ENCODE measurements around the gene LAMC2. TPM values are rescaled to one million over a fixed set of nuclear protein-coding genes. Genes with fewer than 3 reads are reported as not detected.

The LAMC2 gene
- total and polyA plus RNA-seq, 4 donors: 0.90 to 1.2 (median 0.96) TPM

DNA sequence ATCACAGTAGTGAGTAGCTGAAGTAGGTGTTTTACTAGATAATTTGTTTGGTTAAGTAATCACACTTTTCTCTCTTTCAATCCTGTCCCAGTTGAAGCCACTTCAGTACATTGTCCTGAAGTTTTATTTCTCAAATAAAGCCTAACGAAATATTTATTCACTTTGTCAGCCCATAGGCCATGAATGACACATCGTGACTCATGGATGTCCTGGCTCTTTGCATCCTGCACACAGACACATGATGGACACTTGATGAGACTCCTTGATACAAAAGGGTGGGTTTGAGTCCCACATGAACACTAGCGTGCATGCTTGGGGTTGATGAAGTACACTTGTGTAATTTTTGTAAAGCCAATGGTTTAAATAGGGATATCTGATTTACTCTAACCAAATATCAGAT lies 22.7 kb upstream of the LAMC2 start:
- H3K27me3 ChIP-seq (ENCODE audit: control insufficient read depth in 1 of 2, insufficient read depth in 2 of 2, low read length in 1 of 2): no peaks in the 10 kb centered on the region
- H3K9me3 ChIP-seq (ENCODE audit: control insufficient read depth, low read length): no peaks in the 10 kb centered on the region
- H3K36me3 ChIP-seq (ENCODE audit: control insufficient read depth in 1 of 2, insufficient read depth in 2 of 2, low read length in 1 of 2): no peaks in the 10 kb centered on the region
- no peak overlapping the region for H3K27ac ChIP-seq (ENCODE audit: low read depth in 1 of 2, low read length in 2 of 2)
- ATAC-seq (ENCODE audit: low FRiP score) (no peak), DNase-seq (no peak)
- whole genome bisulfite sequencing, 2 donors: 92% methylated on average over 3 of the region's 3 CpGs
- intact Hi-C loops (cut with DNase I): no loop called here
- H3K4me1 ChIP-seq (ENCODE audit: control insufficient read depth in 1 of 2, insufficient read depth in 2 of 2, low read length in 2 of 2): no peaks in the 10 kb centered on the region
- H3K4me3 ChIP-seq (ENCODE audit: low read length in 2 of 2): no peak overlapping the region

DNA sequence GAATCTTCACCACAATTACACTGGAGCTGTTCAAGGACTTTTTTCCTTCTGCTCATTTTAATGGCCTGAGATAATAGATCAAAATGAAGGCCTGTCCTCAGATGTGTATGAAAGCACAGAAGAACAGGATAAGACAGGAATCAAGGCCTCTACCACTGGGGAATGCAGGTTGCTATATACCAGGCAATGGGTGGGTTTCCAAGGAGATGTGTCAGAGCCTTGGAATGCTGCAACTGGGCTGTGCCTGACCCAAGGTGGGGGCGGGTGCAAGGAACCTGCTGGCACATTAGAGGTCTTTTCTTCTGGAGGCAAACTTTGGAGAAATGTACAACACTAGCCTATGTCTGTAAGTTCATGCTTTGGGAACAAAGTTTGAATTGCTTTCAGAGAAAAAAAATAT lies 21.7 kb upstream of the LAMC2 start:
- Histone ChIP-seq H3K4me3 (ENCODE audit: low read length in 2 of 2) (no peak overlapping the region), H3K27ac (ENCODE audit: low read depth in 1 of 2, low read length in 2 of 2) (no peak overlapping the region), H3K36me3 (ENCODE audit: control insufficient read depth in 1 of 2, insufficient read depth in 2 of 2, low read length in 1 of 2) (no peaks in the 10 kb centered on the region), H3K4me1 (ENCODE audit: control insufficient read depth in 1 of 2, insufficient read depth in 2 of 2, low read length in 2 of 2) (no peaks in the 10 kb centered on the region), H3K27me3 (ENCODE audit: control insufficient read depth in 1 of 2, insufficient read depth in 2 of 2, low read length in 1 of 2) (no peaks in the 10 kb centered on the region), H3K9me3 (ENCODE audit: control insufficient read depth, low read length) (no peaks in the 10 kb centered on the region)
- 23 to 35% methylated on average over 1 of the region's 1 CpG for WGBS, 2 donors
- no peak for ATAC-seq (ENCODE audit: low FRiP score)
- intact Hi-C loops (cut with DNase I): no loop called here
- no peak for DNase-seq

DNA sequence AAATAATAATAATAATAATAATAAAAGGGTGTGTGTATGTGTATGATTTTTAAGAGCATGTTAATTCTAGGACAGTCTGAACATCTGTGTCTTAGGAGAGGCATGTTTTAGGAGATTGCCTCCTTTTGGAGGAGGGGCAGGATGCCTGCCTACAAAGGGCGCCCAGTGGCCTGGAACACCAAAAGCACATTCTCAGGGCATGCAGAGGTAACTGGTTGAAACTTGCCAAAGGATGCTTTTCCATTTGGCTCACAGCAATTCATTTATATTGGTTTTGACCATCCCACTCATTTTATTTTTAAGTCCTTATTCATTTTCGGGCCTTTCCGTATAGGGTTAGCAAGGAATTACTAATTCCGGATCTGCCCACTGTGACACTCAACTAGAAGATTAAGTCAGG lies 21.1 kb upstream of the LAMC2 start:
- Histone ChIP-seq H3K36me3 (ENCODE audit: control insufficient read depth in 1 of 2, insufficient read depth in 2 of 2, low read length in 1 of 2) (no peaks in the 10 kb centered on the region), H3K27me3 (ENCODE audit: control insufficient read depth in 1 of 2, insufficient read depth in 2 of 2, low read length in 1 of 2) (no peaks in the 10 kb centered on the region), H3K9me3 (ENCODE audit: control insufficient read depth, low read length) (no peaks in the 10 kb centered on the region), H3K27ac (ENCODE audit: low read depth in 1 of 2, low read length in 2 of 2) (no peak overlapping the region), H3K4me1 (ENCODE audit: control insufficient read depth in 1 of 2, insufficient read depth in 2 of 2, low read length in 2 of 2) (no peaks in the 10 kb centered on the region), H3K4me3 (ENCODE audit: low read length in 2 of 2) (no peak overlapping the region)
- ATAC-seq (ENCODE audit: low FRiP score) (no peak), DNase-seq (no peak)
- intact Hi-C loops (cut with DNase I): no loop called here
- 95% methylated on average over 4 of the region's 4 CpGs for whole genome bisulfite sequencing, 2 donors

DNA sequence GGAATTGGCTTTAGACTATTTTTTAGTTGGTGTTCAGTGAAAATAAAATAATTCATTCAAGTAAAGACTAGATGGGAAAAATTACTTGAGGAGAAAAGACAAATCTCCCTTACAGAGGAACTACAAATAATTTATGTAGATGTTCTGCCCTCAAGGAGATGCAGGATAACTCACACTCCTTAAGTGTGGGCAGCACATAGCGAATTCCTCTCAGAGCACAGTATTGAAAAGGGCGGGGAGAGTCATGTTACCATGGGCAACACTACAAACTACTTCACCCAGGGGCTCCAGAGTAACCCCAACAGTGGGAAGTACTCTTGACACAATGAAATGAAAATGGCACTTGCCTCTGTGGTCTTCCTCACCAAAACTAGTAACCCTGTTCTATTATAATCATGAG lies 20.6 kb upstream of the LAMC2 start:
- H3K4me3 ChIP-seq (ENCODE audit: low read length in 2 of 2): no peak overlapping the region
- no peaks in the 10 kb centered on the region for H3K4me1 ChIP-seq (ENCODE audit: control insufficient read depth in 1 of 2, insufficient read depth in 2 of 2, low read length in 2 of 2)
- no peaks in the 10 kb centered on the region for H3K27me3 ChIP-seq (ENCODE audit: control insufficient read depth in 1 of 2, insufficient read depth in 2 of 2, low read length in 1 of 2)
- intact Hi-C loops (cut with DNase I): no loop called here
- H3K27ac ChIP-seq (ENCODE audit: low read depth in 1 of 2, low read length in 2 of 2): no peak overlapping the region
- H3K9me3 ChIP-seq (ENCODE audit: control insufficient read depth, low read length): no peaks in the 10 kb centered on the region
- 96% methylated on average over 2 of the region's 2 CpGs for WGBS, 2 donors
- H3K36me3 ChIP-seq (ENCODE audit: control insufficient read depth in 1 of 2, insufficient read depth in 2 of 2, low read length in 1 of 2): no peaks in the 10 kb centered on the region
- ATAC-seq (ENCODE audit: low FRiP score) (no peak), DNase-seq (no peak)

DNA sequence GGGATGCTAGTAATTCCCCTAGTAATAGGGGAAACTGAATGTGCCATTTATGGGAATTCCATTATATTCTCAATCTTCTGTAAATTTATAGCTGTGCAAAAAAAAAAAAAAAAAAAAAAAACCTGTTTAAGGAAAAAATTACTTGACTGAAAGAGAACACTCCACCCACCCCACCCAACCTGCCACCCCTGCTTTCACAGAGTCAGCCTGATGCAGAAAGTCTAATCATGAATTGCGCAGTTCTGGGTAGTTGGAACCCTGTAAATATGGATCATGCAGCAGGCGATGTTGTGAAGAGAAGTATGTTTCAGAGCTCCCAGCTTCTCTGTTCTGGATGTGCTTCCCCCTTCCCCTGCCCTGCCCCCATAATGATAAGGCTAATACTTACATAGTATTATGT lies 19.6 kb upstream of the LAMC2 start:
- WGBS, 2 donors: 96 to 100% methylated on average over 2 of the region's 2 CpGs
- Histone ChIP-seq H3K27me3 (ENCODE audit: control insufficient read depth in 1 of 2, insufficient read depth in 2 of 2, low read length in 1 of 2) (no peaks in the 10 kb centered on the region), H3K36me3 (ENCODE audit: control insufficient read depth in 1 of 2, insufficient read depth in 2 of 2, low read length in 1 of 2) (no peaks in the 10 kb centered on the region), H3K9me3 (ENCODE audit: control insufficient read depth, low read length) (no peaks in the 10 kb centered on the region), H3K4me3 (ENCODE audit: low read length in 2 of 2) (no peak overlapping the region), H3K4me1 (ENCODE audit: control insufficient read depth in 1 of 2, insufficient read depth in 2 of 2, low read length in 2 of 2) (no peaks in the 10 kb centered on the region), H3K27ac (ENCODE audit: low read depth in 1 of 2, low read length in 2 of 2) (no peak overlapping the region)
- intact Hi-C loops (cut with DNase I): no loop called here
- ATAC-seq (ENCODE audit: low FRiP score) (no peak), DNase-seq (no peak)

DNA sequence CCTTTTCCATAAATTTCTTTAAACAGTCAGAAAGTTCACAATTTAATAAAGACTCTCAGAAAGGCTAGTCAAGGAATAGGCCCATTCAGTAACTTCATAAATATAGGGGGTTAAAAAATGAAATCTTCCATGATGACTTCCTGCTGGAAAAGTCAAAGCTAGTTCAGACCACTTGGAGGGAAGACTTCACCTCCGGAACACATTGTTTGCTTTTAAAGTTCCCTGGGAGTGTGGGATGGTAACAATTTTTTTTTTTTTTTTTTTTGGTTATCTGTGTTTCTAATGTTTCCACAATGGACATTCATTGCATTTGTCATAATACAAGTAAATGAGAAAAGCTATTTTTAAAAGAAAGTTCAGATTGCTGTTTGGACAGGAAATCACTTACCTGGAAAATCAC lies 18.4 kb upstream of the LAMC2 start:
- intact Hi-C loops (cut with DNase I): no loop called here
- no peaks in the 10 kb centered on the region for H3K9me3 ChIP-seq (ENCODE audit: control insufficient read depth, low read length)
- no peaks in the 10 kb centered on the region for H3K36me3 ChIP-seq (ENCODE audit: control insufficient read depth in 1 of 2, insufficient read depth in 2 of 2, low read length in 1 of 2)
- DNase-seq (no peak), ATAC-seq (ENCODE audit: low FRiP score) (no peak)
- no peak overlapping the region for H3K27ac ChIP-seq (ENCODE audit: low read depth in 1 of 2, low read length in 2 of 2)
- H3K4me1 ChIP-seq (ENCODE audit: control insufficient read depth in 1 of 2, insufficient read depth in 2 of 2, low read length in 2 of 2): no peaks in the 10 kb centered on the region
- WGBS, 2 donors: 63 to 83% methylated on average over 1 of the region's 1 CpG
- H3K27me3 ChIP-seq (ENCODE audit: control insufficient read depth in 1 of 2, insufficient read depth in 2 of 2, low read length in 1 of 2): no peaks in the 10 kb centered on the region
- H3K4me3 ChIP-seq (ENCODE audit: low read length in 2 of 2): no peak overlapping the region

DNA sequence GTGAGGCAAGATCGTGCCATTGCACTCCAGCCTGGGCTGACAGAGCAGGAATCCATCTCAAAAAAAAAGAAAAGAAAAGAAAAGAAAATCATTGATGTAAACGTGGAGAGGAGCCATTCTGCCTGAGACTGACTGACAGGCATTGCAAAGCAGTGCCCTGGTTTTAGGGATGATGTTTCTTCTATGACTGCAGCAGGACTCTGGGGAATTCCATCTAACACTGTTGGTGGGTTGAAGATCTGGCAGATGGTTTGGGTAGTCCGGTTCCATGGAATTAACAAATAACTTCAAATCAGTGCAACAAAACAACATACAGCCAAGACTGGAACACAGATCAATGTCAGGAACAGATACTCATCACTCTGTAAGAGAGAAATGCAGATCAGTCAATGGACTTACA lies 17.8 kb upstream of the LAMC2 start:
- no peak for ATAC-seq (ENCODE audit: low FRiP score)
- Histone ChIP-seq H3K9me3 (ENCODE audit: control insufficient read depth, low read length) (no peaks in the 10 kb centered on the region), H3K4me1 (ENCODE audit: control insufficient read depth in 1 of 2, insufficient read depth in 2 of 2, low read length in 2 of 2) (no peaks in the 10 kb centered on the region), H3K4me3 (ENCODE audit: low read length in 2 of 2) (no peak overlapping the region), H3K27me3 (ENCODE audit: control insufficient read depth in 1 of 2, insufficient read depth in 2 of 2, low read length in 1 of 2) (no peaks in the 10 kb centered on the region), H3K27ac (ENCODE audit: low read depth in 1 of 2, low read length in 2 of 2) (no peak overlapping the region), H3K36me3 (ENCODE audit: control insufficient read depth in 1 of 2, insufficient read depth in 2 of 2, low read length in 1 of 2) (no peaks in the 10 kb centered on the region)
- WGBS, 2 donors: 49 to 65% methylated on average over 3 of the region's 3 CpGs
- intact Hi-C loops (cut with DNase I): no loop called here
- DNase-seq: no peak

DNA sequence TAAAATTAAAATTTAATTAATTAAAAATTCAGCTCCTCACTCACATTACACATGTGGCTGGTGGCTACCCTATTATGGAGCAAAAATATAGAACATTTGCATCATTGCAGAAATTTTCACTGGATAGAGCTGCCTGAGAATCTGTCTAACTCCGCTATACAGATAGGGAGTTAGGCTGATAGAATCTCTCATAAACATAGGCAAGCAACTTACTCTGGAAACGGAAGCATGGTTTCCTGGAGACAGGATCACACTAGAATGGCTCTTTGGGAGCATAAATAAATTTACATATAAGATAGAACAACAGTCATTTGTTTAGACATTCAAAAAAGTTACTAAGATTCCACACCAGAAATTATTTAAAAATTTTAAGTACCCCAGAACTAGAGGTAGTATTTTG lies 12.2 kb upstream of the LAMC2 start:
- no peaks in the 10 kb centered on the region for H3K27me3 ChIP-seq (ENCODE audit: control insufficient read depth in 1 of 2, insufficient read depth in 2 of 2, low read length in 1 of 2)
- 89 to 90% methylated on average over 2 of the region's 2 CpGs for WGBS, 2 donors
- intact Hi-C loops (cut with DNase I): no loop called here
- no peak overlapping the region for H3K27ac ChIP-seq (ENCODE audit: low read depth in 1 of 2, low read length in 2 of 2)
- H3K9me3 ChIP-seq (ENCODE audit: control insufficient read depth, low read length): no peaks in the 10 kb centered on the region
- H3K4me3 ChIP-seq (ENCODE audit: low read length in 2 of 2): no peak overlapping the region
- ATAC-seq (ENCODE audit: low FRiP score): no peak
- no peaks in the 10 kb centered on the region for H3K36me3 ChIP-seq (ENCODE audit: control insufficient read depth in 1 of 2, insufficient read depth in 2 of 2, low read length in 1 of 2)
- DNase-seq: no peak
- H3K4me1 ChIP-seq (ENCODE audit: control insufficient read depth in 1 of 2, insufficient read depth in 2 of 2, low read length in 2 of 2): peaks cover 0 to 1% of the 10 kb centered on the region in 2 donors

DNA sequence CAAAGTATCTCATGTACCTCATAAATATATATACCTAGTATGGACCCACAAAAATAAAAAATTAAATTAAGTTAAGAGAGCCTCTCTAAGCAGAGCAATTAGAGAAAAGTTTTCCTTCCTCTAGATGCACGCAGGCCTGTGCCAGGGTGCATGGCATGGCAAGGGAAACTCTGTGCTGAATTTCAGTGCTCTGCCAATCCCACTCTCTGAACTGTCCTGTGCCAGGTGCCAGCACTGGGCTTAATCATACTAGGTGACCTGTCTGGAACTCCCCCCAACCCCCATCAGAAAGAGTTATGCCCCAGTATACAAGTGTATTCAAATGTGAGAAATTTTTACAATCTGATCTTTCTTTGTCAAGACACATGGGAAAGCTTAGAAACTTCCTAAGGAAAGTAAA lies 10.4 kb upstream of the LAMC2 start:
- intact Hi-C loops (cut with DNase I): no loop called here
- H3K9me3 ChIP-seq (ENCODE audit: control insufficient read depth, low read length): no peaks in the 10 kb centered on the region
- 38 to 40% methylated on average over 1 of the region's 1 CpG for WGBS, 2 donors
- peaks cover 0 to 1% of the 10 kb centered on the region in 2 donors for H3K4me1 ChIP-seq (ENCODE audit: control insufficient read depth in 1 of 2, insufficient read depth in 2 of 2, low read length in 2 of 2)
- DNase-seq (no peak), ATAC-seq (ENCODE audit: low FRiP score) (no peak)
- H3K36me3 ChIP-seq (ENCODE audit: control insufficient read depth in 1 of 2, insufficient read depth in 2 of 2, low read length in 1 of 2): no peaks in the 10 kb centered on the region
- H3K27me3 ChIP-seq (ENCODE audit: control insufficient read depth in 1 of 2, insufficient read depth in 2 of 2, low read length in 1 of 2): no peaks in the 10 kb centered on the region
- H3K27ac ChIP-seq (ENCODE audit: low read depth in 1 of 2, low read length in 2 of 2): no peak overlapping the region
- H3K4me3 ChIP-seq (ENCODE audit: low read length in 2 of 2): no peak overlapping the region

Measured in aorta (tissue), 5 donors.